SIG-M5 treated with dmso at 0.1 percent for 504 hours (cell line): ENCODE data around the gene E2F4.

Source experiments
- DNase-seq: peaks from one replicate; lab custom pipeline; 2025; ENCODE audit not compliant: unreplicated experiment; lab: John Stamatoyannopoulos, UW

Gene E2F4

DNA sequence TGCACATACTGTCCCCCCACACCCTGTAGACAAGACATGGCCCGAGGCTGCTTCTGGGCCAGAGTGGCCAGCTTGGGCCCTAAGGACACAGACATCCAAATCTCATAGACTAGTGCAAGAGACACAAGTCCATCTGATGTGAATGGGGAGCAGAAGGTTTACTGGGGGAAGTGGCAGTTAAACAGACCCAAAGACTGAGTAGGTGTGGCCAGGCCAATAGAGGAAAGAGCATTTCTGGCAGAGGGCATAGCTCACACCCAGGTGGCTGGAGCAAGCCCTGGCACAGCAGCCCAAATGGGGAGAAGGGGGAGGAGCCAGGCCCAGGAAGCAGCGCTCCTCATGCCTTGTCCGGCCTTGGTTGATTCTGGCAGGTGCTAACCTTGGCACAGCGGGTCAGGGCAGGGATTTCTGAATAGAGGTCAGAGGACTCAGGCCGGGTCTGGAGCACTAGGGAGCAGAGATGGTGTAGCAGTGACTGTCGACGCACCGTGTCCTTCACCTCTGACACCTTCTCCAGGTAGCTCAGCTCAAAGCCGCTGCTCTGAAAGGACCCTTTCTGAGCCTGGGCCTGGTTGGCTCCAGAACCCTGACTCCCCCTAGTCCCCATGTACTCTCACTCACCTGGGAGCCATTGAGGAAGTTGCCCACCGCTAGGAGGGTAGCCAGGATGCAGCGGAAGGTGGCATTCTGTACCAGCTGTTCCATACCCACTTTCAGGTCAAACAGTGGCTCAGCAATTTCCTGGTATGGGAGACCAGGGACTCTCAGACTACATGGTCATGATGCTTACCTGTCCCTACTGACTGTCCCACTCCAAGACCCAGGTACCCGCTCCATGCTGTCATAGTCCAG lies 39.1 kb downstream of the E2F4 start:
- DNase-seq, result no peak

DNA sequence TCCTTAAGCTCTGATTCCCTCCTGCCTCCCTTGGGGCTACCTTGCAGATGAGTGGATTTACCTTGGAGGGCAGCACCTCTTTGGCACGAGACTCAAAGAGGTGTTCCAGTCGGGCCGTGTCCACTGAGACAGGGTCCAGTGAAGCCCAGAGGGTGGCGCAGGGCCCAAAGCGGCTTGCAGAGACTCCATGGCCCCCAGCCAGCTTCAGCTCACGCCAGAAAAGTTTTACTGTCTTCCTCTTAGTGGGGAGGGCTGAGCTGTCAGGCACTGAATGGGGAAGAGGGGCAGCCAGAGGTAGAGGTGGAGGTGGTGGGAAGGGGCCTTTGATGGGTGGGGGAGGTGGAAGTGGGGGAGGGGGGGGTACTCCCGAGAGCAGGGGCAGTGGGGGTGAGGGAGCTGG lies 41.6 kb downstream of the E2F4 start:
- DNase-seq, result no peak

DNA sequence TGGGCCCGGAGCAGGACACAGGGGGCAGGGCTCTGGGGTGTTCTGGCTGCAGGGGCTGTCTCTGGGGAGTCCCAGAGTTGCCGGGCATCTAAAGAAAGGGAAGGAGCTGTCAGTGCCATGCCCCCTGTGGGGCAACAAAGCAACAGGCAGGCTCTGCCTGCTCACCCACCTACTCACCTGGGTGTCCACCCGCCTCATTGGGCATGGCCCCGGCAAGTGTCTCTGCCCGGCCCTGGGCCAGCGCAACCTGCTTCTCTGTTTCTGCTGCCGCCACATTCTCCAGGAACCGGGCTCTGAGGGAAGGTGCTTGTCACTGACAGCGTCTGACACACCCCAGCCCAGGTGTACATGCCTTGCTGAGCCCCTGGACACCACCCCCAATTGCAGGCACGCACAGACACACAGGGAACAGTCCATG lies 42.2 kb downstream of the E2F4 start:
- DNase-seq, result no peak

DNA sequence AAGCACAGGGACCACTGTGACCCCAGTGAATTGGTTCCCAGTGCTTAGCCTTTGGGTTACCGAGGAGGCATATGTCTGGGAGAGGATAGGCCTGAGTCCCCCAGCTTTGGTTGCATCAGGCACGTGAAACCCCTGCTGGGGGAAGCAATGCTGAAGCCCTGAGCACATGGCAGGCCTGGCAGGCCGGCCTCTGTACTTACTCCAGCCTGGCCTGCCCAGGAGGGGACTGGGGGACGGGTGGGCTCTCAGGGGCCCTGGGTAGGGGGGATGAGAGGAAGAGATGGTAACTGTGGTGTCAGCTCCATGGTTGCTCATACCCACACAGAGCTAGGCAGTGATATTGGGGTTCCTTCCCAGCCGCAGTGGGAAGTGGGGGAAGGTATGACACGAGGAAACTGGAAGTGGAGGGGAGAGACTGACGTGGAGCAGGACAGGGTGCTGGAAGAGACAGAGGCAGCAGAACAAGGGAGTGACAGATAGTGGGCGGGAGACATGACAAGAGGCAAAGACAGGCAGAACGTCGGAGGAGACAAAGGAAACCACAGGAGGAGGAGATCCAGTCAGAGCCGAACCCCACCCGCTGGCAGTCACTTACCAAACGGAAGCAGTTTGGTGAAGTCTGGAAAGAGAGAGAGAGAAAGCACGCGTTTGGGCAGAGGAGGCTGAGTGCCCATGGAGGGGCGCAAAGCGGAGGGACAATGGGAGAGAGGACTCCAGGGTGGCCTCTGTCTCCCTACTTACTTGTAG lies 44.0 kb downstream of the E2F4 start:
- peak; percentile 35 for DNase-seq

GRCh38 chr16:67236563-67237395 lies 44.8 kb downstream of the E2F4 start:
- DNase-seq, result peak; percentile 45

DNA sequence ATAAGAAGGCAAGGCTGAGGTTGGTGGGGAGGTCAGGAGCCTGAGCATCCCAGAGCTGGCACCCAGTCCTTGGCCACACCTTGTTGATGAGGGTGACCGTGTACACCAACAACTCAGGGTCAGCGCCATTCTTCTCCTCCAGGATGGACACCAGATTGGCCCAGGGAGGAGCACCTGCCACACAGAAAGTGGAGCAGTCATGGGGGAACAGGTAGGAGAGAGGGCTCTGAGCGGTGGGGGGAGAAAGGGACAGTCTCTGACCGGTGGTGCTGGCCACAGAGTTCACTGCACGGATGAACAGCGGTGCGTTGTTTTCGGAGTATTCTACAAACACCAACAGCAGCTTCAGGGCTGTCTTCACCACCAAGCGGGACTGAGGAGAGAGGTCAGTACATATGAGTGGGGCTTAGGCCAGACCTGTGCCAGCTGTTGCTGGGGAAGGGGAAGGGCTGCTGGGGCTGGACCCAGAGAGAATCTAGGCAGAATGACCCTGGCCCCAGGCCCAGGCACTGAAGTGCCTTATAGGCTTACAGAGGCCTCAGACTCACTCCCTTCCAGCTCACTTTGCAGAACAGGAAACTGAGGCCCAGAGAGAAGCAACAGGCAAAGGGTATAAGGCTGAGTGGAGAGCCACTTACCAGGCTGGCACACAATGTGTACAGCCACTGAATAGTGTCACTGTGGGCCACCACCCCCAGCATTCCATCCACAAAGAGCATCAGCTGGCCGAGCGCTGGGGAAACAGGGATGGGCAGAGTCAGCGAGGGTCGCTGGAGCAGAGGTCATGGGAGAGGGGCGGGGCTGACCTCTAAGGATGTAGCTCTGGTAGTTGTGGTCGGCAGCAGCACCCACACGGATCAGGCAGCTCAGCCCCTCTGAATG lies 45.7 kb downstream of the E2F4 start:
- no peak for DNase-seq

- no peak for DNase-seq
Measured at GRCh38 chr16:67238278-67238575, 46.3 kb downstream of the E2F4 start.

DNA sequence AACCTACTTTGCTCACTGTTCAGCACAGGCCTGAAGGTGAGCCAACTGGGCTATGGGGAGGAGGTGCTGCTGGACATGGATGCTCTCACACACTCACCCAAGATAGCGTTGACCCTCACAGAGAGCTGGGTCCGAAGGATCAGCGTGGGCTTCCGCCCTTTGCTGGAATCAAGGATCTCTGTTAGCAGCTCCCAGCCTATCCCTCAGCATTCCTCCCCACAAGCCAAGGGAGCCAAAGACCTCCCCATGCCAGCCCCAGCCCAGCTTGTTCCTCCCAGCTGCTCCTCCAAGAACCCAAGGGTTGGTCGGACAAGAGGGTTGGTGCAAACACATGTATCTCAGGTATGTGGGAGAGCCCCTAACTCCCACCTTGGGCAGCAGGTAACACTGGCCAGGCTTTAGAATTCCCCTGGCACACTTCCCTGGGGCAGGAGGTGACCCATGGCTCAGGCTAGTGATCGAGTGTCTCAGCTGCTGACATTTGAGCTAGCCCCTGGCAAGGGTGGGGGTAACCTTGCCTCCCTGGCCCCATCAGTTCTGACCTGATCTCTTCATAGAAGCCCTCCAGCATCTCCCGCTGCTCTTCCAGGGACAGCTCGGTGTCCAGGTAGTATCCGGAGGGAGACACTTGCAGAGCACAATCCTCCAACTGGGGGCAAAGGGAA lies 47.0 kb downstream of the E2F4 start:
- DNase-seq, result no peak

- no peak for DNase-seq
Measured at GRCh38 chr16:67240506-67240905, 48.6 kb downstream of the E2F4 start.

- DNase-seq, result no peak
Measured at GRCh38 chr16:67241008-67241900, 49.3 kb downstream of the E2F4 start.

DNA sequence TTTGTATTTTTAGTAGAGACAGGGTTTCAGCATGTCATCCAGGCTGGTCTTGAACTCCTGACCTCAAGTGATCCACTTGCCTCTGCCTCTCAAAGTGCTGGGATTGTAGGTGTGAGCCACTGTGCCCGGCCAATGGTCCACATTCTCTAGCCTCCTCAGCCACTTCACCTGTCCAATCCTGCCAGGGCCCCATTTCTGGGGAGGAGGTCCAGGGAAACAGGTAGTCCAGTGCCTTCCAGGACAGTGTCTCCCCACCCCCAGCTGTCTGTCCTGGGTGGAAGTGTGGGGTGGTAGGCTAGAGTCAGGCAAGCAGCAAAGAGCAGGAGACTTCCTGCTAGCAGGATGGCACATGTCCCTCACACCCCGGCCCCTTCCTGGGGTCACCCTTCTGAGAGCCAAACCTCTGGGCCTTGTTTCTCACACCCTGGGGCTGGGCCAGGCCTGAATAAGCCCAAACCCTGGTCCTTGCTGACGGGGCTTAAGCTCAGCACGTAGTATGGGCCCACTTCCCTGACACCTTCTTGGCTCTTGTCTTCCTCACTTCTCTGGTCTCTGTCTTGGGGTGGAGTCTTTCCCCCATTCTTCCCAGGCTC lies 50.3 kb downstream of the E2F4 start:
- DNase-seq, result no peak

GRCh38 chr16:67243481-67243880 lies 51.5 kb downstream of the E2F4 start:
- DNase-seq, result no peak

DNA sequence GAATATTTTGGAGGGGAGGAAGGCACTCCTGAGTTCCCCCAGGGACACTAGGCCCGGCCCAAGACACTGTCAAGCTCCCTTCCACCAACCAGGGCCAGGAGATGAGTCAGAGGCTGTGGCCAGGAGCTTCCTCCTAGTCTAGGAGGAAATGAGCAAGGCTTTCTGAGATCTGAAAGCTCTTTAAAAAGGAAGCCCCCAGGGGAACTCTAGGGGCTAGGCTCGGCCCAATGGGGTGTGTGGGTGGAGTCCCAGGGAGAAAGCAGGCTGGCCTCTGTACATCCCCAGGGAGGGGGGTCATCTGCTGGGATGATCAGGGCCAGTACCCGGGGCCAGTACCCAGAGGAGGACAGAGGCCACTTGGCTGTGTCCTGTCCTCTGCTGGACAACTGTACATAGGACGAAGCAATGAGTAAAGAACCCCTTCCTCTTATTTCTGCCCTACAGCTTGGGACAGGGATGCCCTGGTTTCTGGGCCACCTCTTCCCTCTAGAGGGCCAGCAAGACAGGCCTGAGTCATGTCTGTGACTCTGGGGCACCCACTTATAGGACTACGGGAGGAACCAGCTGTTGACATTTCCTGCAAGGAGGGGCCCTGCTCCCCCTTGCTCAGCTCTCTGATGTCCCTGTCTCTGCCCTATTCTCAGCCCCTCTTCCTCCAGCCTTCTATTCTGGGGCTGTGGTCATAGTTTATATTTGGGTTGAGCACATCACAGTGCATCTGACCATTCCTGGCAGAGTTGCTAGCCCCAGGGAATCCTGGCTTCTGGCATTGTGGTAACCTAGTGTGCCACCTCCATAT lies 52.6 kb downstream of the E2F4 start:
- peak; percentile 95 for DNase-seq

GRCh38 chr16:67245186-67245585 lies 53.2 kb downstream of the E2F4 start:
- DNase-seq, result no peak

DNA sequence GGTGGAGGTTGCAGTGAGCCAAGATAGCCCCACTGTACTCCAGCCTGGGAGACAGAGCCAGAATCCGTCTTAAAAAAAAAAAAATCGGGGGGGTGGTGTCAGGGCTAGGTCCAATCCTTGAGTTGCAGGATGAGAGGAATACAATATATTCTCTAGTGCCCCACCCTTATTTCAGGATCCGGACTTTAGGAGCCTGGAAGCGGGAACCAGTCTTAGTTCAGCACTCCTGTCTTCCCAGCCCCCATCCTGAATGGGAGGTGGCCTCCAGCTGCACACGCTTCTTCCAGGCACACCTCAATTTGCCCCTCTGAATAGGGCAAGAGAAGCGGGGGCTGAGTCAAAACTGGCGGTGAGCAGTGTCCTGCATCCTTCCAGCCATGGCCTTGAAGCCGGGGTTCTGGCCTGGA lies 53.7 kb downstream of the E2F4 start:
- no peak for DNase-seq

DNA sequence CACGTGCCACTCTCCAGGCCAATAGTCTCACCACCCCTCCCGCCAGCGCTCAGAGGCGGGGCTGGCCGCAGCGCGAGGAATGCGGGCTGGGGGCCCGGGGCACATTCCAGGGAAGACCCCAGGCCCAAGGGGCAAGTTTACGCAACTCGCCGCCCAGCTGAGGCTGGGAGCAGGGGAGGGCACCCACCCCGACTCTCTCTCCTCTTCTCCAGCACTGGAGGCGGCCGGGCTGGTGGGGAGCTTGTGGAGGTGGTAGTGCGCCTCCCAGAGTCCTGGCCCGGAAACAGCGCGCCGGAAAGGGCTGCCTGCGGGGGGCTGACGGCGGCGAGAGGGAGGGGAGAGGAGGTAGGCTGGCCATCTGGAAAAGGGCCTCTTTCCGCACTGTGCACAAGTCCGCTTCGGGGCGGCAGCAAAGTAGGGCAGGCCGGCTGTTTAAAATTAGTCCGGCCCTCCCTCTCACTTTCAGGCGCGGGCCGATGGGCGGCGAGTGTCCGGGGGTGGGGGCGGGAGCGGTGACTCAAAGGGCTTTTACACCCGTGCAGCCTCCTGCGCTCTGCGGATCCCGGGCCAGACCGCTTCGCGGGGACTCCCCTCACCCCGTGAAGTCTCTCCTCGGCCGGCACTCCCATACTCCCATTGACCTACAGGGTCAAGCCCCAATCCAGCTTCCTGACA lies 54.3 kb downstream of the E2F4 start:
- DNase-seq, result peak; percentile 36

DNA sequence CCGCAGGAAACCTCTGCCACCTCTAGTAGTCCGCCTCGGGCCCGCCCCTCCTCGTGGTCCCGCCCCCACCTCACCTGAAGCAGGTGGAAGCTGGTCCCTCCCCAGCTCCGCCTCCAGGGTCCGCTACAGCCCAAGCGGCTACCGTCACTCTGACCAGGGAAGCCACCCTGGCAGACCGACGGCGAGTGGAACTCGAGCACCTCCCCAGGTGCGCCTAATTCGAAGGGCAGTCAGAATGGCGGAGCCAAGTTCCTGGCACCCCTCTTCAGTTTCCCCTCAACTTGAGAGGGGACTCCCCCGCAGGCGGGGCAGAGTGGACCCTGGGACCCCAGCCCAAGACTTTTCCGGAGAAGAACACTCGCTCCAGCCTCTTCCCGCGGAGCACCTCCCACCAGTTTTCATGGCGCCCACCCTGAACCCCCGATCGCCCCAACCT lies 54.8 kb downstream of the E2F4 start:
- DNase-seq, result peak; percentile 36
